ENCODE data around the gene NMD3.

NMD3 gene

GRCh38 chr3:161265916-161266571 is 44.9 kb downstream of the NMD3 start:
- H3K4me3 ChIP-seq (ENCODE audit: low read depth, low read length), result no peak overlapping the region
- TF ChIP-seq CTCF (IDR thresholded peaks at IDR 0.05; ENCODE audit: borderline replicate concordance, insufficient read depth, low read depth, low read length), result no peak

- no peak overlapping the region for H3K4me3 ChIP-seq (ENCODE audit: low read depth, low read length)
- no peak for TF ChIP-seq CTCF (IDR thresholded peaks at IDR 0.05; ENCODE audit: borderline replicate concordance, insufficient read depth, low read depth, low read length)
Observed at GRCh38 chr3:161266731-161267150, 45.6 kb downstream of the NMD3 start.

- TF ChIP-seq CTCF (IDR thresholded peaks at IDR 0.05; ENCODE audit: borderline replicate concordance, insufficient read depth, low read depth, low read length), result no peak
- H3K4me3 ChIP-seq (ENCODE audit: low read depth, low read length), result no peak overlapping the region
Observed at GRCh38 chr3:161267646-161268045, 46.5 kb downstream of the NMD3 start.

- TF ChIP-seq CTCF (IDR thresholded peaks at IDR 0.05; ENCODE audit: borderline replicate concordance, insufficient read depth, low read depth, low read length), result no peak
- H3K4me3 ChIP-seq (ENCODE audit: low read depth, low read length), result no peak overlapping the region
Observed at GRCh38 chr3:161268601-161269000, 47.5 kb downstream of the NMD3 start.

GRCh38 chr3:161270991-161271390 is 49.9 kb downstream of the NMD3 start:
- TF ChIP-seq CTCF (IDR thresholded peaks at IDR 0.05; ENCODE audit: borderline replicate concordance, insufficient read depth, low read depth, low read length), result no peak
- H3K4me3 ChIP-seq (ENCODE audit: low read depth, low read length), result no peak overlapping the region

GRCh38 chr3:161271646-161272045 is 50.5 kb downstream of the NMD3 start:
- no peak for TF ChIP-seq CTCF (IDR thresholded peaks at IDR 0.05; ENCODE audit: borderline replicate concordance, insufficient read depth, low read depth, low read length)
- no peak overlapping the region for H3K4me3 ChIP-seq (ENCODE audit: low read depth, low read length)

GRCh38 chr3:161272524-161272923 is 51.4 kb downstream of the NMD3 start:
- TF ChIP-seq CTCF (IDR thresholded peaks at IDR 0.05; ENCODE audit: borderline replicate concordance, insufficient read depth, low read depth, low read length), result no peak
- H3K4me3 ChIP-seq (ENCODE audit: low read depth, low read length), result no peak overlapping the region
